ENCODE data around the gene COQ10A.

The COQ10A gene

GRCh38 chr12:56252649-56253048, 14.1 kb upstream of the COQ10A start:
- no peak for DNase-seq
- H3K9me3 ChIP-seq = no peaks in the 10 kb centered on the region
- peaks cover 65% of the 10 kb centered on the region for H3K36me3 ChIP-seq
- no peak overlapping the region for H3K4me3 ChIP-seq (ENCODE audit: low read depth, low read length)
- H3K4me1 ChIP-seq = peaks cover 11% of the 10 kb centered on the region
- TF ChIP-seq CTCF (IDR thresholded peaks at IDR 0.05; ENCODE audit: low read depth, low read length) = no peak
- H3K27me3 ChIP-seq = no peaks in the 10 kb centered on the region

GRCh38 chr12:56253091-56253490, 13.7 kb upstream of the COQ10A start:
- Histone ChIP-seq H3K4me3 (ENCODE audit: low read depth, low read length) (no peak overlapping the region), H3K36me3 (peaks cover 64% of the 10 kb centered on the region)
- no peak for DNase-seq

GRCh38 chr12:56255671-56256070, 11.1 kb upstream of the COQ10A start:
- Histone ChIP-seq H3K27me3 (no peaks in the 10 kb centered on the region), H3K36me3 (peaks cover 49% of the 10 kb centered on the region), H3K4me3 (ENCODE audit: low read depth, low read length) (no peak overlapping the region), H3K4me1 (peaks cover 11% of the 10 kb centered on the region), H3K9me3 (no peaks in the 10 kb centered on the region)
- DNase-seq = no peak
- no peak for TF ChIP-seq CTCF (IDR thresholded peaks at IDR 0.05; ENCODE audit: low read depth, low read length)

More at GRCh38 chr12:56253091-56253490, 13.7 kb upstream of the COQ10A start:
- Histone ChIP-seq H3K4me1 (peaks cover 11% of the 10 kb centered on the region), H3K9me3 (no peaks in the 10 kb centered on the region), H3K27me3 (no peaks in the 10 kb centered on the region)
- no peak for TF ChIP-seq CTCF (IDR thresholded peaks at IDR 0.05; ENCODE audit: low read depth, low read length)

GRCh38 chr12:56256326-56256960, 10.3 kb upstream of the COQ10A start:
- Histone ChIP-seq H3K36me3 (peaks cover 43% of the 10 kb centered on the region), H3K9me3 (no peaks in the 10 kb centered on the region), H3K4me3 (ENCODE audit: low read depth, low read length) (no peak overlapping the region), H3K4me1 (peaks cover 11% of the 10 kb centered on the region), H3K27me3 (no peaks in the 10 kb centered on the region)
- peak; percentile 10; the same call in 1 of the 2 replicates for TF ChIP-seq CTCF (IDR thresholded peaks at IDR 0.05; ENCODE audit: low read depth, low read length)
- DNase-seq = no peak

- no peak for DNase-seq
- TF ChIP-seq CTCF (IDR thresholded peaks at IDR 0.05; ENCODE audit: low read depth, low read length) = no peak
- Histone ChIP-seq H3K4me3 (ENCODE audit: low read depth, low read length) (peak overlapping the region; percentile 77), H3K36me3 (peaks cover 39% of the 10 kb centered on the region), H3K9me3 (no peaks in the 10 kb centered on the region), H3K27me3 (no peaks in the 10 kb centered on the region), H3K4me1 (peaks cover 11% of the 10 kb centered on the region)
Observed at GRCh38 chr12:56257071-56257470, 9.7 kb upstream of the COQ10A start.

- Histone ChIP-seq H3K9me3 (no peaks in the 10 kb centered on the region), H3K27me3 (no peaks in the 10 kb centered on the region), H3K4me1 (peaks cover 11% of the 10 kb centered on the region), H3K36me3 (peaks cover 36% of the 10 kb centered on the region), H3K4me3 (ENCODE audit: low read depth, low read length) (peak overlapping the region; percentile 77)
- DNase-seq = peak; percentile 59
- TF ChIP-seq CTCF (IDR thresholded peaks at IDR 0.05; ENCODE audit: low read depth, low read length) = 0 out of 2 replicates have a peak, but pooled peaks have one; percentile 19
Observed at GRCh38 chr12:56257491-56258067, 9.2 kb upstream of the COQ10A start.
